Lower leg skin (tissue), 4 donors: Measurements from ENCODE around the gene NAV1. TPM values are rescaled to one million over a fixed set of nuclear protein-coding genes. Genes with fewer than 3 reads are reported as not detected.

Experiments used
- DNase-seq, 2 donors: peaks; one replicate each; pipeline ENCODE4 v3.0.0-alpha.2; 2019; ENCODE audit warnings: low spot score in 2 of 2
- H3K4me3 ChIP-seq: fragments of 200-600 bp; sonication (generic); 2 replicates; pipeline ENCODE4 v1.5.1; 2017; ENCODE audit warnings: mild to moderate bottlenecking, low read depth; ENCODE audit not compliant: poor library complexity, severe bottlenecking
- POLR2A ChIP-seq, 2 donors: fragments of 450-650 bp; IDR thresholded peaks; one replicate each; pipeline ENCODE4 v1.6.1; 2016 to 2017; ENCODE audit warnings: antibody characterized with exemption in 2 of 2, mild to moderate bottlenecking in 1 of 2, moderate library complexity in 1 of 2
- WGBS, 2 donors: methylation state at CpG; one replicate each; pipeline ENCODE4 v1.1.5; 2018; 5-methylcytosine and 5-hydroxymethylcytosine counted together
- intact Hi-C: fragments of 100-400 bp; cut with DNase I; formaldehyde crosslinking; loops from one replicate; pipeline ENCODE4 v1.15.0; 2023; ENCODE audit warnings: low total_unique reads
- total RNA-seq, 4 donors: library from RNA; depleted of rRNA; stranded (reverse); fragments of >200 nt; gene quantifications; one replicate each; pipeline ENCODE4 v1.1.0, GENCODE V29; 2016
- TF ChIP-seq, protein P1 (sequence below), 3 donors: fragments of 450-650 bp; IDR thresholded peaks; one replicate each; pipeline ENCODE4 v1.5.1; 2016; ENCODE audit warnings: antibody characterized with exemption in 3 of 3, mild to moderate bottlenecking in 3 of 3, moderate library complexity in 2 of 3

Gene NAV1
- total RNA-seq, 4 donors from 2014 or later = 12.1 to 34.2 (median 19.2) TPM

DNA sequence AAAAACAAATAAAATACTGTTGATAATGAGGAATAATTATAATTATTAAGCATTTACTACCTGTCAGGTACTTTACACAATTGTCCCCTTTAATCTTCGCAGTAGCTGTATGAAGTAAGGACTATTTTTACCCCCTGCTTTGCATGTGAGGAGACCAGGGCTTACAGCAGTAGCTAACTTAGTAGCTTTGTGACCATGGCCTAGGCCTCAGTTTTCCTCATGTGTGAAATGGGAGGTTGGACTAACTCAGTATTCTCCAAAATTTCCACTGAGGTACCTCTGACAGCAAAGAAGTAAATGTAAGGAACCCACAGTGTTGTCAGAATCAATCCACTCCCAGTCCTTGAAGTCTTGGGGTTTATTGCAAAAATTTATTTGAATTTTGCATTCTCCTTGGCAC is 28.2 kb upstream of the NAV1 start:
- H3K4me3 ChIP-seq = no peak overlapping the region
- intact Hi-C loops = loop anchor here (10.0 kb wide), 1 partner anchor 66 kb away; no protein-coding TSS in a partner anchor
- WGBS, 2 donors = 92 to 100% methylated on average over 1 of the region's 1 CpG
- no peak for DNase-seq
- TF ChIP-seq, protein P1, sequence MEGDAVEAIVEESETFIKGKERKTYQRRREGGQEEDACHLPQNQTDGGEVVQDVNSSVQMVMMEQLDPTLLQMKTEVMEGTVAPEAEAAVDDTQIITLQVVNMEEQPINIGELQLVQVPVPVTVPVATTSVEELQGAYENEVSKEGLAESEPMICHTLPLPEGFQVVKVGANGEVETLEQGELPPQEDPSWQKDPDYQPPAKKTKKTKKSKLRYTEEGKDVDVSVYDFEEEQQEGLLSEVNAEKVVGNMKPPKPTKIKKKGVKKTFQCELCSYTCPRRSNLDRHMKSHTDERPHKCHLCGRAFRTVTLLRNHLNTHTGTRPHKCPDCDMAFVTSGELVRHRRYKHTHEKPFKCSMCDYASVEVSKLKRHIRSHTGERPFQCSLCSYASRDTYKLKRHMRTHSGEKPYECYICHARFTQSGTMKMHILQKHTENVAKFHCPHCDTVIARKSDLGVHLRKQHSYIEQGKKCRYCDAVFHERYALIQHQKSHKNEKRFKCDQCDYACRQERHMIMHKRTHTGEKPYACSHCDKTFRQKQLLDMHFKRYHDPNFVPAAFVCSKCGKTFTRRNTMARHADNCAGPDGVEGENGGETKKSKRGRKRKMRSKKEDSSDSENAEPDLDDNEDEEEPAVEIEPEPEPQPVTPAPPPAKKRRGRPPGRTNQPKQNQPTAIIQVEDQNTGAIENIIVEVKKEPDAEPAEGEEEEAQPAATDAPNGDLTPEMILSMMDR (IDR thresholded peaks at IDR 0.05) = no peak
- no peak for TF ChIP-seq POLR2A (IDR thresholded peaks at IDR 0.05)

DNA sequence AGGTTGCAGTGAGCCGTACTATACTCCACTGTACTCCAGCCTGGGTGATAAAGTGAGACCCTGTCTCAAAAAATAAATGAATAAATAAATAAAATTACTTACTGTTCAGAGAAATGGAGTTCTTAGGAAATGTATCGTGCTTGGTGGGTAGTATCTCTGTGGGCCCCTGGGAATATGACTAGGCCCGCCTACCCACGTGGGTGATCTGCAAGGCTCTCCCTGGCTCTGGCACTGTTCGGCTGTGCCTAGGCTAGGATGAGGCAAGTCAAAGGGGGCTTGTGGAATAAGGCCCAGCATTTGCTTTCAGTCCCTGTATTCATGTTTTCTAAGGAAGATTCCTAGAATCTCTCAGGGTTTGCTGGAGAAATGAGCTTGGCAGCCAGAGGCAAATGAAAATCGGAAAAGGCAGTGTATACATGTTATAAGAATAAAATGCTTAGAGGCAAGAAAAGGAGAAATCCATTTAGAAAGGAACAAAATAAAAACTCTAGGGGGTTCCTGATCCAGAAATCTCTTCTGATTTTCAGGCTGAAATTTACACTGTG is 27.5 kb upstream of the NAV1 start:
- intact Hi-C loops = loop anchor here (10.0 kb wide), 1 partner anchor 67 kb away; no protein-coding TSS in a partner anchor
- H3K4me3 ChIP-seq = no peak overlapping the region
- no peak for DNase-seq
- WGBS, 2 donors = 62 to 81% methylated on average over 6 of the region's 6 CpGs
- no peak for TF ChIP-seq POLR2A (IDR thresholded peaks at IDR 0.05)
- TF ChIP-seq, protein P1 (IDR thresholded peaks at IDR 0.05) = no peak

GRCh38 chr1:201511941-201512539 is 26.9 kb upstream of the NAV1 start:
- TF ChIP-seq, protein P1 (IDR thresholded peaks at IDR 0.05) = no peak
- no peak for TF ChIP-seq POLR2A (IDR thresholded peaks at IDR 0.05)
- intact Hi-C loops = loop anchor here (10.0 kb wide), 1 partner anchor 67 kb away; no protein-coding TSS in a partner anchor
- no peak overlapping the region for H3K4me3 ChIP-seq
- 18 to 21% methylated on average over 6 of the region's 6 CpGs for WGBS, 2 donors
- DNase-seq = no peak

- TF ChIP-seq POLR2A (IDR thresholded peaks at IDR 0.05) = no peak
- TF ChIP-seq, protein P1 (IDR thresholded peaks at IDR 0.05) = no peak
- 90 to 92% methylated on average over 6 of the region's 6 CpGs for WGBS, 2 donors
- DNase-seq = no peak
- no peak overlapping the region for H3K4me3 ChIP-seq
- intact Hi-C loops = loop anchor here (10.0 kb wide), 1 partner anchor 69 kb away; no protein-coding TSS in a partner anchor
These were observed 25.3 kb upstream of the NAV1 start for GRCh38 chr1:201513498-201514243.

- 96 to 97% methylated on average over 2 of the region's 2 CpGs for WGBS, 2 donors
- TF ChIP-seq, protein P1 (IDR thresholded peaks at IDR 0.05) = no peak
- TF ChIP-seq POLR2A (IDR thresholded peaks at IDR 0.05) = no peak
- H3K4me3 ChIP-seq = no peak overlapping the region
- no peak for DNase-seq
- intact Hi-C loops = loop anchor here (10.0 kb wide), 1 partner anchor 70 kb away; no protein-coding TSS in a partner anchor
These were observed 24.5 kb upstream of the NAV1 start for GRCh38 chr1:201514466-201514865.
